ENCODE data around the gene FBXO28.
"Not testable (repeated sequence)": the region's sequence is repeated elsewhere in the genome, so short reads cannot be mapped to it uniquely, and the experiment has no call there.

Gene FBXO28, protein sequence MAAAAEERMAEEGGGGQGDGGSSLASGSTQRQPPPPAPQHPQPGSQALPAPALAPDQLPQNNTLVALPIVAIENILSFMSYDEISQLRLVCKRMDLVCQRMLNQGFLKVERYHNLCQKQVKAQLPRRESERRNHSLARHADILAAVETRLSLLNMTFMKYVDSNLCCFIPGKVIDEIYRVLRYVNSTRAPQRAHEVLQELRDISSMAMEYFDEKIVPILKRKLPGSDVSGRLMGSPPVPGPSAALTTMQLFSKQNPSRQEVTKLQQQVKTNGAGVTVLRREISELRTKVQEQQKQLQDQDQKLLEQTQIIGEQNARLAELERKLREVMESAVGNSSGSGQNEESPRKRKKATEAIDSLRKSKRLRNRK

DNA sequence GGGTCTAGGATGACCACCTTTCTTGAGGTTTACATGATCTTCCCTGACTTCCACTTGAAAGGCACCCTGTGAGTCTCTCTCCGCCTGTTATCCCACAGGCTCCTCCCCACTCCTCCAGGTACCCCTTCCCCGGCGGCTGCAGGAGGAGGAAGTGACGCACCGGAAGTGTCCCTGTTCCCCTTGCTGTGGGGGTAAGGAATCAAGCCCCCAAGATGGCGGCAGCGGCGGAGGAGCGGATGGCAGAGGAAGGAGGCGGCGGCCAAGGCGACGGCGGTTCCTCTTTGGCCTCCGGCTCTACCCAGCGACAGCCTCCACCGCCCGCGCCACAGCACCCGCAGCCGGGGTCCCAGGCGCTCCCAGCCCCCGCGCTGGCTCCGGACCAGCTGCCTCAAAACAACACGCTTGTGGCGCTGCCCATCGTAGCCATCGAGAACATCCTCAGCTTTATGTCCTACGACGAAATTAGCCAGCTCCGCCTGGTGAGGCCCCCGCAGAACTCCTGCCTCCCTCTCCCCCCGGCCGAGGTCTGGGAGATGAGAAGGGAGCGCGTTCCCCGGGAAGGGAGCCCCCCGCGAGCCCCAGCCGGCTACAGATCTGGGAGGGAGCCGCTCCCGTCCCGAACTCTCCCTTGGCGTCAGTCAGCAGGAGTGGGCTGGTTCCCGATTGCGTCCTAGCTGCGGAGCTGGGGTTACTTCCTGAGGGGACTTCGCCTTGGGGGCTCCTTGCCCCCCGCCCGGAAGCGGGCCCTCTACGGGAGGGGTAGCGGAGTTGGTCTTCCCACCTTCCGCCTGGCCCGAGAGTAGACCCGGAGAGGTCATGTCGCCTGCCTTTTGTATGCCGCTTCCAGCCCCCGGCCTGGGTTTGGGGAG lies at the start of gene FBXO28:
FBXO28 (plus strand) TSS at position 194 of the 869 bp plus-strand sequence; CDS start at position 213, 19 bp downstream.
- peak; percentile 97 for DNase-seq

DNA sequence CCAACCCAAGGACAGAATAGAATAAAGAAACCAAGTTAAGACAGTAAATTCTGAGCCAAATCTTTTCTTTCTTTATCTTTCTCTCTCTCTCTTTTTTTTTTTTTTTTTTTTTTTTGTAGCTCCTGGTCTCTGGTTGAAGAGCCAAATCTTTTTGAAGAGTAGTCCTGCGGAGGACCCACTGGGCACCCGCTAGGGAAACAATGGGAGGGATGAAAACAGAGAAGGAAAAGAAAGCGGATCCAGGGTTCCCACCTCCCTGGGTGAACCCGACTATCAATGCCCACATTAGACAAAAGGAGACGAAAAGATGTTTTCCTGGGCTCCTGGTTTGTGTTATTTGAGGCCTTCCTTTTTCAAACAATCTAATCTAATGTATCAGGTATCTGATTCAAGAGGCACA lies 49.8 kb upstream of the FBXO28 start:
- DNase-seq, result no peak

DNA sequence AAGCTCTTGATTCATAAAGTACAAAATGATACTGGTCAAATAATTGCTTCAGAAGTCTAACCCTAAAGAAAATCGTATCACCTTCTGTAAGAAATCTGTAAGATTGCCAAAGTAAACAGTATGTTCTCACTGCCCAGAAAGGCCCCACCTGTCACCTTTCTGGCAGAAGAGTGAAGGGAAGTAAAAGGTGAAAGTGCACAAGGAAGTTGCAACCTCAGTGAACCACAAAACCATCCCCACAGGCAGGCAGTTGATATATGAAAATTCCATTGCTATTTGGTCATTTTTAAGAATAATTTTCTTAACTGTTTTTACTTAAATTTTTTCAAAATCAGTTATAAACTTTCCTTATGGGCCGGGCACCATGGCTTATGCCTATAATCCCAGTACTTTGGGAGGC lies 48.5 kb upstream of the FBXO28 start:
- no peak for DNase-seq

DNA sequence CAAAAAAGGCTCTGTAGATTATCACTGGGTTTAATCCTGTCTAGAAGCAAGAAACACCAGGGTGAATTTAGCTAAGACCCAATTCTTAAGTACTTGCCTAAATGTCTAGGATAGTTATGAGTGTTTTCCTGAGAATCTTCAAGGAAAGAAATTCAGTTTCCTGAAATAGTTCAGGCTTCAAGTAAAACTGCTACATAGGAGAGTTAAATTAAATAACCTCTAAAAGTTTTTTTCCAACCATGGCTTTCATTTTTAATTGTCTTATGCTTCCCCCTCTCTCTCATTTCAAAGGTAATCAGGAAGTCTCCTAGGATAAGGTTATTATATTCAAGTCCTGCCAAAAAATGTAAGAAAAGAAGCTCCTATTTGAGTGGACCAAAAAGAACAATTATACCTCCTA lies 46.7 kb upstream of the FBXO28 start:
- peak; percentile 3 for DNase-seq

DNA sequence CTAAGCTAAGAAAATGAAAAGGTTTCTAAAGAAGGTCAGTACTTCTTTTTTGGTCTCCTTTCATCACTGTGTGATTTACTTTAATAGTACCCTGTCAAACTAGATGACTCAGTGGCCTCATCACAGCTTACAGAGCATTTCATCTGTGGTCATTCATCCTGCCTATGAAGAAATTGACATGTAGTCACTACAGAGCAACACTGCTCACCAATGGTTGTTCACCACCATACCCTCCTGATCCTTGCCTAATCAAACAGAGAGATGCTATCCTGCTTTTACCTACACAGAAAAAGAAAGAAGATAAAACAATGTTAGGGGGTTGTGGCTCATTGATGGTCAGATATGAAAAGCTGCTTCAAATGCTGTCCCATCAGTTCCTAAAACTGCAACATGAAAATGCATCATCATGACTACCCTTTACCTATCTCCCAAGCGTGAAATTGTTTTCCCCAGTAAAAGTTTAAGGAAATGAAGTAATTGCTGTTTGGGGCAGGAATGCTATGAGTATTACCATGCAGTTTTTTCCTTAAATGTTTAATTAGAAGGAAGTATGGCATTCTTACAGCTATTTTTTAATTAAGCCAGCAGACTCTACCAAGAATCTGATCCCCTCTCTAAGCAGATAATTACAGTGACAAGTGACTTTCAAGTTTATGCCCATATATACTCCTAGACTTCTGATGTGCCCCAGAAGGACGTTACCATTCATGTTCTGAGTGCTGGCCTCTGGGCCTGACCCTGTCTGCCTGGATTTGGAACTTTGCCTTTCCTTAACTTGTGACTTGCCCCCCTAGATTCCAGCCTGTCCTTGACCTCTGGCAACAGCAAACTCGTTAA lies 46.1 kb upstream of the FBXO28 start:
- peak; percentile 66 for DNase-seq

DNA sequence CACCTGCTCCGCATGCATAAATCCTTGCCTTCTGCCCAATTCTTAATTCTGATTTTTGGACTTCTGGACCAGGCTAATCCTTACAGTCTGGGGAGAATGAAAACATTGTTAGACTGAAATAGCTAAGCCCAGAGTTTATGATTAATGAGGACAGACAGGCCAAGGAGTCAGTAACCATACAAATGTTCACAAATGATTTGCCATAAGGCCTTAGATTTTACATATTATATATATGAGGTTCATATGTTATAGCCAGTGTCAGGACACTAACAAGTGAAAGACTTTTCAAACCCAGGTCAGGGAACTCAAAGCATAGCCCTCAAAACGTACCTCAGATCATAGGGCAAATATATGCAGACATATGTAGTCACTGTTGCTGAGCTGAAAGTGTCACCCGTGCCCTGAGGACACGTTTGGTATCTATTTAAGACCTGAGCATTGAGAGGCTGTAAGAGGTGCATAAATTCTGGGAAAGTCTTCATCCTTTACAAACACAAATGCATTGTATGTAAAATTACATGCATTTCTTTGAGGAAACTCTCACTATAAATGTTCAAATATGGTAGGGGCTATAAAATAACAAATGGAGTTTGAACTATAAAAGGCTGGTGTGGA lies 45.3 kb upstream of the FBXO28 start:
- no peak for DNase-seq

DNA sequence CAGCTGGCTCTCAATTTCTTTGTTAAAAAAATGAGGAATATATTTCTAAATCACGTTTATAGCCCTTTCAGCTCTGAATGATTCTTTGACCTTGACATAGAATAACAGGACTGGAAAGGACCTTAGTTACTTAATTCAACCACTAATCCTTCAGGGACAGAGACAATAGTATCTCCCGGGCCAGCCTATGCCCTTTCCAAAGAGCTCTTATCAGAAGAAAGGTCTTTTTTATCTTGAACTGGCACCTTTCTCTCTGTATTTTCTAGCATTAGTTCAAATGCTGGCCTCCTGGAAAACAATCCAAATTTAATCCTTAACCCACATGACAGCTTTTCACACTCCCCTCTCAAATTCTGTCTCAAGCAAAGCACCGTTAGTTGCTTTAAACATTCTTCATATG lies 44.8 kb upstream of the FBXO28 start:
- no peak for DNase-seq

DNA sequence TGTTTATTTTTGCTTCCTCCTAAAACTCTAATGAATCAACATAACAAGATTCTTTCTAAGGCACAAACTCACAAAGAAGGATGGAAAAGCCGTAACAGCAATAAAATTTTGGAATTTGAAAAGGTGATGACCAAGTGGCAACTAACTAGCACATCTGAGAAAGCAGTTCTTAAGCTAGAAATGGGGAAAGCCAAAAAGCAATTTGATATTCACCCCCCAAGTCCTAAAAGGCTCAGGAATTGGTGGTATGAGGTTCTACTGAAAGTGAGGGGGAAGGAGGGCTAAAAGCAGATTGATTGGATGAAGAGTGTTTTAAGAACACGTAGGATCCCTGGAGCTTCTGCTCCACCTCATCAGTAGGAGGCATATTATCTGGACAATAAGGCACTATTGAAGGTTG lies 43.4 kb upstream of the FBXO28 start:
- no peak for DNase-seq

DNA sequence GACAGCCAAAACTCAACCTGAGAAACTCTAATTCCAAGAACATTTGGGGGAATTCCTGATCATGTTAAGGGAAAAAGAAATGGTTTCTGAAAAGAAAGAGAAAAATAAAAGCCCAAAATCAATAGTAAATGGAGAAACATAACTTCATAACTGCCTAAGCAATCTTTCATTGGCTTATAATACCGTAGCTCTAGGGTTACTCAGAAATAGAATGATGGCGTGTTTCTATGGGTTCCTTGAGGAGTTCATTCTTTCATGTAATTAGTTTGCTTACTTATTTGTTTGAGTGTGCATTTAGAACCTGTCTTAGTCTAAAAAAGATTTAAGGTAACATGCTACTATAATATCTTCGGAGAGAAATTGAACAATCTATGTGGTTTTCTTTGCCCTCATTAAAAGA lies 37.5 kb upstream of the FBXO28 start:
- DNase-seq, result peak; percentile 8

DNA sequence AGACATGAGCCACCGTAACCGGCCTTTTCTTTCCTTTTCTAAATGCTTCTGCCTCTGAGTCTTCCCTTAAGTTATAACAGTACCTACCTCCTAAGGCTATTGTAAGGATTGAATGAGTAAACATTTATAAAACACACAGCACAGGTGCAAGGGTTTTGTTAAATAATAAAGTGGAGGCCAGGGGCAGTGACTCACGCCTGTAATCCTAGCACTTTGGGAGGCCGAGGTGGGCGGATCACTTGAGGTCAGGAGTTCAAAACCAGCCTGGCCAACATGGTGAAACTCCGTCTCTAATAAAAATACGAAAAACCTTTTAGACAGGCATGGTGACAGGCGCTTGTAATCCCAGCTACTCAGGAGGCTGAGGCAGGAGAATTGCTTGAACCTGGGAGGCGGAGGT lies 34.3 kb upstream of the FBXO28 start:
- not testable (repeated sequence) for DNase-seq

DNA sequence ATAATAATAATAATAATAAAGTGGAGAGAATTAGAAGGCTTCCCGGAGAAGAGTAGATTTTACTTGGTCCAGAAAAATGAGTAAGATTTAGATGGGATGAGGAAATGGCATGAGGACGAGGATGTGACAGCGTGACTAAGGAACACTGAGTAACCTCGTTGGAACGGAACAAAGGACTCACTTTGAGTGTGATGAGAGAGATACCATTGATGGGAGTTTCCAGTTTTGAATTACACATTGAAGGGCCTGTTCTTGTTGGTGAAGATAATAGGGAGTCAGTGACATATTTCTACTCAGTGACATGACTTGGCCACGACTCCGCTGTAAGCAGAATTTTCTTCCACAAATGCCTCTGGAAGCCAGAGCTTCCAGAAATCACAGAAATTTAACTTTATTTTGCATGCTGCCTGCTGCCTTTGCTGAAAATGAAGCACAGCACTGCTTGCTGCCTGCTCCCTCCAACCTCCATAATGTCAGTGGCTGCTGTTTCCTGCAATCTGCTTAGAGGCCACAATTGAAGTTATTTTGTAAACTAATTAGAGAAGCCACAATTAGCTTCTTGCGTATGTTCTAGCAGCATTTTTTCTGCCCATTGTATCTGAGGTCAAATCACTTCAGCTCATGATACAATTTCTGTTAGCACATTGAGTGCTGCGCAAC lies 33.7 kb upstream of the FBXO28 start:
- DNase-seq, result no peak

DNA sequence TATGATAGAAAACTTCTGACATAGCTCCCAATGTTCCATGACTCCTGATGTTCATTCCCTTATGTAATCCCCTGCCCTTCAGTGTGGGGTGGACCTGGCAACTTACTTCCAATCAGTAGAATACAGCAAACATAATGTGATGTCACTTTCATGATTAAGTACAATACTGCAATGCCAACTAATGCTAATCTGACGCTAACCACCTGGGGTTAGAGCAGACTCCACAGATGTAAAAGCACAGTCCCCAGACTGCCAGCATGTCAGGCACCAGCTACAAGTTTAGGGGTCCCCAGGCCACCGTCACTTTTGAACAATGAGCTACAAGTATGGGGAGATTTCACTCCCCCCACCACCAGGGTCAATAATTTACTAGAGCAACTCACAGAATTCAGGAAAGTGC lies 32.3 kb upstream of the FBXO28 start:
- DNase-seq, result no peak

DNA sequence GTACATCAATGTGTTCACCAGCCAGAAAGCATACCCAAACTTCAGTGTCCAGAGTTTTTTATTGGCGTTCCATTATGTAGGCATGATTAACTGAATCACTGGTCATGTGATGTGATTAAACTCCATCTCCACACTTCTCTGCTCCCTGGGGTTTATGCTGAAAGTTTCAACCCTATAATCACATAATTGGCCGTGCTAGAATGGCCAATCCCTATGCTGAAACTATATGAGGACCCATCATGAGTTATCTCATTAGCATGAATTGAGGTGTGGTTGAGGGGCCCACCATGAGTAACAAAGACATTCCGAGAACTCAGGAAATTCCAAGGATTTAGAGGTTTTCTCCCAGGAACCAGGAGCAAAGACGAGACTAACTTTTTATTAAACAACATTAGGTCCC lies 31.8 kb upstream of the FBXO28 start:
- DNase-seq, result no peak

DNA sequence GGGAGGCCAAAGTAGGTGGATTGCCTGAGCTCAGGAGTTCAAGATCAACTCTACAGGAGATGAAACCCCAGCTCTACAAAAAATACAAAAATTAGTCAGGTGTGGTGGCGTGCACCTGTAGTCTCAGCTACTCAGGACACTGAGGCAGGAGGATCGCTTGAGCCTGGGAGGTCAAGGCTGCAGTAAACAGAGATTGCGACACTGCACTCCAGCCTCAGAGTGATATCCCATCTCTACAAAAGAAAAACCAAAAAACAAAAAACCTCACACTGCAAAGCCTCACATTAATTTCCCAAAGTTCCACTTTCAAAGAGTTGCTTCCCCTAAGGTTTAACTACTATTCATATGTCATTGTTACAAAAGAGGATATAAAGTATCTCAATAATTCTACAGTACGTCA lies 29.0 kb upstream of the FBXO28 start:
- no peak for DNase-seq

DNA sequence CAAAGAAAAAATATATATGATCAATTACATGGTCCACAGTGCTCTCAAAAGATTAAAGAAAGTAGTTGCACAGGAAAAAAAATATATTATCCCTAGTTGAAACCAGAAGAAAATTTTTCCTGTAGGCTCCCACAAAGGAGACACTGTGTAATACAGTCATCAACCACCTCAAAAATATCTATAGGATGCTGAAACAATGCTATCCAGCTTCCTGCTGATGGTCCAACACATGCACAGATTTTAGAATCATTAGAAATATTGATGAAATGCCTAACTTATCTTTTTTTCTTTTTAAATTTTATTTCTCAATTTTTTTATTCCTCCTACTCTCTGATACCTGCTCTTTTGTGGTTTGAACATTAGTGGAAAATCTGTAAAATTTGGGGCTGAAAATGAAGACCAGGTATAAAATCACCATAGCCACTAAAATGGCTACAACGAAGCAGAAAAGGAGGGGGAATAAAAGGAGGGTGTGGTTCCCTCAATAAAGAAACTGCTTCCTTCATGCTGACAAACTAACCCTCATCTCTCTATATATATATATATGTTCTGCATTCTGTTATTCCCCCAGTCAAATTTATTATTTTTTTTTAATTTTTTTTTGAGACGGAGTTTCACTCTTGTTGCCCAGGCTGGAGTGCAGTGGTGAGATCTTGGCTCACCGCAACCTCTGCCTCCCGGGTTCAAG lies 28.3 kb upstream of the FBXO28 start:
- DNase-seq, result no peak

DNA sequence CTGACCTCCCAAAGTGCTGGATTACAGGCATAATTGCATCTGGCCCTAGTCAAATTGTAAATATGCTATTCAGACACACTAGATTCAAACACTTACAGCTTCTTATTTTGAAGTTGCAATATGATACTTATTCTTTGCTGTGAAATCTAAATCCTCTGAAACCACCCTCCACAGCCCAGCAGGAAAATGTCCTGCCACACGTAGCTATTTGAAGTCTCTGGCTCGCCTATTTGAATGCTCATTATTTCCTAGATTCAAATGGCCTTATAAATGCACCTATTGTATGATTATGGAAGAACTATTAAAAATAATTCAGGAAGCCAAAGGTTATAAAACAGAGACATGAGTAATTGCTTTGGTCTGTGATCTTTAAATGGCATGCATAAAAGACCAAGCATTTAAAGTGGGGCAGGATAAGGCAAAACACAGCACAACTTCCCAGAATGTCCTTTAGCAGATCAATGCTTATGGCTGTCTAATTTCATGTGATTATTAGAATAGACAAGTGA lies 26.6 kb upstream of the FBXO28 start:
- no peak for DNase-seq

DNA sequence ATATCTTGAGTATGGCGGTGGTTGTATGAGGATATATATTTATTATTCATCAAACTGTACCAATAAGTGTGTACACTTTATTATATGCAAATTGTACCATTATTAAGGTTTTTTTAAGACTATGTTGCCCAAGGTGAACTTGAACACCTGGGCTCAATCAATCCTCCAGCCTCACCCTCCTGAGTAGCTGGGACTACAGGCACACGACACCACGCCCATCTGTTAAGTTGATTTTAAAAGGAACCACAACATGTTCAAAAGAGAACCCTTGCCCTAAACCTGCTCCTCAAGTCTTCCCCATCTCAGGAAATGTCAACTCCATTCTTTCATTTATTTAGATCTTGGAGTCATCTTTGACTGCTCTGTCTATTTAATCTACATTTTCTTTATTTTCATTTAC lies 24.3 kb upstream of the FBXO28 start:
- DNase-seq, result no peak

DNA sequence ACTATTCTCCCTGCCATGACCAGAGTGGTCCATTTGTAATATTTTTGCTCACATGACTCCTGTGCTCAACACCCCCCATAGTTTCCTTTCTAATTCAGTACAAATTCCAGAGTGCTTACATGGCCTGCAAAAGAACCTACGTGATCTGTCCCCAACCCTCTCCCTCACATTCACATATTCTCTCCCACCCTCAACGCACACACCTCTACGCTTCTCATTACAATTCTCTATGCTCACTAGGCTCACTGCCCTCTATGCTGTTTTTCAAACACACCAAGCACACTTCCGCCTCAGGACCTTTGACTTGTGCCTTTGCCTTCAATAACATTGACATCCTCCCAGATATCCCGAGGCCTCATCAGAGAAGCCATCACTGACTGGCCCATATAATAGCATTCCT lies 23.8 kb upstream of the FBXO28 start:
- no peak for DNase-seq

DNA sequence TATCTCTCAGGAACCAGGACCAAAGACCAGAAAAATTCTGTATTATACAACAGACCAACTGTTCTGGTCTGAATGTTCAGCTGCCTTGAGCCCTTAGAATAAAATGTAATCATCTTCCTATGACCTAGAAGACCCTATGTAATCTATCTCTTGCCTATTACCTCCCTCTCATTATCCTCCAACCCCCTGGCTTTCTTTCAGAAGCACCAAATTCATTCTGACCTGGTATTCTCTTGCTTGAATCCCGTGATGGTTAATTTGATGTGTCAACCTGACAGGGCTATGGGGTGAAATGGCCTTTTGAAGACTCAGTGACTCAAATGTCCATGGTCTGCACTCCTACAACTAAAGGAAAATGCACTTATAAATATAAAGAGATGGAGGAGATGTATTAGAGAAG lies 21.8 kb upstream of the FBXO28 start:
- DNase-seq, result no peak

DNA sequence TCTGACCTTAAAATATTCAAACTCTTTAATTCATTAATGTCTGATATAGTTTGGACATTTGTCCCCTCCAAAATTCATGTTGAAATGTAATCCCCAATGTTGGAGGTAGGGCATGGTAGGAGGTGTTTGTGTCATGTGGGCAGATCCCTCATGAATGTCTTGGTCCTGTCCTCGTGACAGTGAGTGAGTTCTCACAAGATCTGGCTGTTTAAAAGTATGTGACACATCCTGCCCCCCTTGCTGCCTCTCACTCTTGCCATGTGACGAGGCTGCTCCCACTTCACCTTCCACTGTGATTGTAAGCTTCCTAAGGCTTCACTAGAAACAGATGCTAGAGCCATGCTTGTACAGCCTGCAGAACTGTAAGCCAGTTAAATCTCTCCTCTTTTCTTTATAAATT lies 21.3 kb upstream of the FBXO28 start:
- DNase-seq, result no peak

DNA sequence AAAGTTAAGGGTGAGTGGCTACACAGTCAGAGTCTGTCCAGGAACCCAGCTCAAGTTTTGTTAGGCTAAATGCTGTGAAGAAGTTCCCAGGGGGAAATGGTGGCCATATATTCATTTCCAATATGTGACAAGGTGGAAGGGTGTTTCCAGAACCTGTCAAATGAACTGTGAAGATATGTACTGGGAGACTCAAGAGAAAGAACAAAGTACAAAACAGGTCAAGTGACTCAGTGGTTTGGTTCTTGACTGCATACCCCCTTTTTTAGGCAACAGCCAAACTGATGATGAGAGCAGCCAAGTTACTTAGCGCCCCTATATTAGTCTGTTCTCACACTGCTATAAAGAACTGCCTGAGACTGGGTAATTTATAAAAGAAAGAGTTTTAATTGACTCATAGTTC lies 18.6 kb upstream of the FBXO28 start:
- DNase-seq, result no peak

DNA sequence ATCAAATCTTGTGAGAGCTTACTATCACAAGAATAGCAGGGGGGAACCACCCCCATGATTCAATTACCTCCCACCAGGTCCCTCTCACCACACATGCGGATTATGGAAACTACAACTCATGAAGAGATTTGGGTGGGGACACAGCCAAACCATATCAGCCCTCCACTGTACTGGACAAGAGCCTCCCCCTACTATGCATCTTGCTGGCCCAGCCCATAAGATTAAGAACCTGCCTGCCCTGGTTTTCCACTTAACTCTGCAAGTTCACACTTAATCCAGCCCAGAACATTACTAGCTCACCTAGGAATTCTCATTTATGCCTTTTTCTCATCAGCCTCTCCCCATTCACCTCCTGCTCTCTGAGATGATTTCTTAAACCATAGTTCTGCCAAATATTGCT lies 18.0 kb upstream of the FBXO28 start:
- no peak for DNase-seq
